Sigmoid colon (tissue), 7 donors: ENCODE results near the gene KCNT1. TPM values are rescaled to one million over a fixed set of nuclear protein-coding genes. Genes with fewer than 3 reads are reported as not detected.

ENCODE experiments used
- DNase-seq: peaks from one replicate; pipeline ENCODE4 v3.0.0-alpha.2; 2019
- H3K27ac ChIP-seq, 4 donors: fragments of 200-600 bp; sonication (generic); one replicate each; pipeline ENCODE4 v1.5.1; 2016 to 2019; ENCODE audit warnings: mild to moderate bottlenecking in 1 of 4
- H3K27me3 ChIP-seq, 3 donors: fragments of 200-600 bp; sonication (generic); one replicate each; pipeline ENCODE4 v1.5.1; 2019; ENCODE audit warnings: mild to moderate bottlenecking in 1 of 3
- H3K36me3 ChIP-seq, 4 donors: fragments of 200-600 bp; sonication (generic); one replicate each; pipeline ENCODE4 v1.5.1; 2016 to 2019
- H3K4me1 ChIP-seq, 4 donors: fragments of 200-600 bp; sonication (generic); one replicate each; pipeline ENCODE4 v1.5.1; 2017 to 2019
- H3K4me3 ChIP-seq, 4 donors: fragments of 200-600 bp; sonication (generic); one replicate each; pipeline ENCODE4 v1.5.1; 2017 to 2019; ENCODE audit warnings: mild to moderate bottlenecking in 2 of 4, moderate library complexity in 1 of 4
- H3K9me3 ChIP-seq, 4 donors: fragments of 200-600 bp in 3 of 4; sonication (generic) in 3 of 4; one replicate each; pipeline versions ENCODE4 v1.5.1 to v1.6.1; 2013 to 2019
- CTCF ChIP-seq, 4 experiments: fragments of 450-650 bp in 3 of 4; fragments of 200-600 bp in 1 of 4; IDR thresholded peaks; one replicate each; pipeline ENCODE4 v1.5.1; 2016 to 2019; ENCODE audit warnings: antibody characterized with exemption in 4 of 4, mild to moderate bottlenecking in 3 of 4, moderate library complexity in 2 of 4
- EP300 ChIP-seq, 4 donors: sonication (generic); formaldehyde crosslinking; IDR thresholded peaks; one replicate each; pipeline ENCODE4 v1.6.1; 2017; ENCODE audit warnings: antibody characterized with exemption in 4 of 4
- POLR2A ChIP-seq, 2 donors: fragments of 450-650 bp; IDR thresholded peaks; one replicate each; pipeline ENCODE4 v1.6.1; 2016; ENCODE audit warnings: antibody characterized with exemption in 2 of 2, mild to moderate bottlenecking in 2 of 2, moderate library complexity in 2 of 2
- POLR2AphosphoS5 ChIP-seq, 4 donors: sonication (generic); formaldehyde crosslinking; IDR thresholded peaks; one replicate each; pipeline ENCODE4 v1.6.1; 2017; ENCODE audit warnings: antibody characterized with exemption in 4 of 4
- WGBS, 2 donors: extraction: QIAGEN DNeasy Blood & Tissue Kit; methylation state at CpG; one replicate each; pipeline ENCODE4 v1.1.7; 2013; 5-methylcytosine and 5-hydroxymethylcytosine counted together
- intact Hi-C: fragments of 100-400 bp; cut with DNase I; formaldehyde crosslinking; loops from one replicate; pipeline ENCODE4 v1.15.1; 2023
- polyA plus RNA-seq, 3 donors: library from polyadenylated mRNA; stranded (reverse); fragments of 200-250 nt; gene quantifications; one replicate each; pipeline ENCODE4 v1.2.3, GENCODE V29; 2013
- total RNA-seq, 4 donors: library from RNA; depleted of rRNA; stranded (reverse); fragments of >200 nt; gene quantifications; one replicate each; pipeline ENCODE4 v1.1.0, GENCODE V29; 2016
- donor health status: healthy with polysubstance abuse.
- donor health status: Bipolar disorder and iron deficiency.
- donor health status: healthy.

The KCNT1 gene
- total and polyA plus RNA-seq, 7 donors, result 0.23 to 0.95 (median 0.32) TPM; not detected in 3

- TF ChIP-seq POLR2A (IDR thresholded peaks at IDR 0.05) (no peak), CTCF (IDR thresholded peaks at IDR 0.05) (no peak), EP300 (IDR thresholded peaks at IDR 0.05) (no peak), POLR2AphosphoS5 (IDR thresholded peaks at IDR 0.05) (no peak)
- intact Hi-C loops, result no loop called here
- 93% methylated on average over 14 of the region's 14 CpGs for WGBS, 2 donors
- DNase-seq, result no peak
- Histone ChIP-seq H3K4me1 (no peaks in the 10 kb centered on the region), H3K27me3 (no peaks in the 10 kb centered on the region), H3K27ac (no peak overlapping the region), H3K36me3 (peaks cover 26 to 98% (median 59%) of the 10 kb centered on the region in 4 donors), H3K9me3 (no peaks in the 10 kb centered on the region), H3K4me3 (no peak overlapping the region)
Observed at GRCh38 chr9:135813671-135814290, 111.8 kb downstream of the KCNT1 start.

- DNase-seq, result no peak
- WGBS, 2 donors, result 94 to 95% methylated on average over 12 of the region's 12 CpGs
Observed at GRCh38 chr9:135814421-135815095, 112.6 kb downstream of the KCNT1 start.

GRCh38 chr9:135815413-135815812 is 113.4 kb downstream of the KCNT1 start:
- no peaks in the 10 kb centered on the region for H3K27me3 ChIP-seq
- 80 to 89% methylated on average over 4 of the region's 4 CpGs for WGBS, 2 donors
- DNase-seq, result no peak
- H3K27ac ChIP-seq, result no peak overlapping the region
- H3K9me3 ChIP-seq, result no peaks in the 10 kb centered on the region
- H3K36me3 ChIP-seq, result peaks cover 23 to 97% (median 63%) of the 10 kb centered on the region in 4 donors
- intact Hi-C loops, result no loop called here
- H3K4me3 ChIP-seq, result no peak overlapping the region
- no peaks in the 10 kb centered on the region for H3K4me1 ChIP-seq
- TF ChIP-seq CTCF (IDR thresholded peaks at IDR 0.05), result no peak
- no peak for TF ChIP-seq EP300 (IDR thresholded peaks at IDR 0.05)
- no peak for TF ChIP-seq POLR2AphosphoS5 (IDR thresholded peaks at IDR 0.05)
- TF ChIP-seq POLR2A (IDR thresholded peaks at IDR 0.05), result no peak

More at GRCh38 chr9:135814421-135815095, 112.6 kb downstream of the KCNT1 start:
- H3K4me1 ChIP-seq, result no peaks in the 10 kb centered on the region
- no peak overlapping the region for H3K4me3 ChIP-seq
- H3K27ac ChIP-seq, result no peak overlapping the region
- intact Hi-C loops, result no loop called here
- no peaks in the 10 kb centered on the region for H3K9me3 ChIP-seq
- peaks cover 28 to 97% (median 64%) of the 10 kb centered on the region in 4 donors for H3K36me3 ChIP-seq
- no peaks in the 10 kb centered on the region for H3K27me3 ChIP-seq
- TF ChIP-seq POLR2A (IDR thresholded peaks at IDR 0.05) (no peak), EP300 (IDR thresholded peaks at IDR 0.05) (no peak), POLR2AphosphoS5 (IDR thresholded peaks at IDR 0.05) (no peak), CTCF (IDR thresholded peaks at IDR 0.05) (no peak)

- H3K36me3 ChIP-seq, result peaks cover 17 to 97% (median 65%) of the 10 kb centered on the region in 4 donors
- no peaks in the 10 kb centered on the region for H3K9me3 ChIP-seq
- WGBS, 2 donors, result 89 to 92% methylated on average over 28 of the region's 28 CpGs
- no peak overlapping the region for H3K27ac ChIP-seq
- H3K4me3 ChIP-seq, result no peak overlapping the region
- intact Hi-C loops, result no loop called here
- no peaks in the 10 kb centered on the region for H3K4me1 ChIP-seq
- DNase-seq, result no peak
- TF ChIP-seq POLR2AphosphoS5 (IDR thresholded peaks at IDR 0.05) (no peak), CTCF (IDR thresholded peaks at IDR 0.05) (no peak), EP300 (IDR thresholded peaks at IDR 0.05) (no peak), POLR2A (IDR thresholded peaks at IDR 0.05) (no peak)
- no peaks in the 10 kb centered on the region for H3K27me3 ChIP-seq
Observed at GRCh38 chr9:135815830-135816650, 114.1 kb downstream of the KCNT1 start.
